ENCODE results near the gene TMCC2.
A peak's percentile ranks its signal among the peaks of the same experiment; 100 is the strongest.
"Not testable (repeated sequence)": the region's sequence is repeated elsewhere in the genome, so short reads cannot be mapped to it uniquely, and the experiment has no call there.

TMCC2 gene

GRCh38 chr1:205214756-205215155 lies 13.0 kb upstream of the TMCC2 start:
- no peak for DNase-seq (ENCODE audit: low read depth in 2 of 2)

DNA sequence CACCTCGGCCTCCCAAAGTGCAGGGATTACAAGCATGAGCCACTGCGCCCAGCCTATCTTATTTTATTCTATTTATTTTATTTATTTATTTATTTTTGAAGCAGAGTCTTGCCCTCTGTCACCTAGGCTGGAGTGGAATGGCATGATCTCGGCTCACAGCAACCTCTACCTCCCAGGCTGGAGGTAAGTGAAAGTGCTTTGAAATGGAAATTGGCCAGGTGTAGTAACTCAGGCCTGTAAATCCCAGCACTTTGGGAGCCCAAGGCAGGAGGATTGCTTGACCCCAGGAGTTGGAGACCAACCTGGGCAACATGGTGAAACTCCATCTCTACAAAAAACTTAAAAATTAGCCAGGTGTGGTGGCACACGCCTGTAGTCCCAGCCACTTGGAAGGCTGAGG lies 11.2 kb upstream of the TMCC2 start:
- no peak for DNase-seq (ENCODE audit: low read depth in 2 of 2)

DNA sequence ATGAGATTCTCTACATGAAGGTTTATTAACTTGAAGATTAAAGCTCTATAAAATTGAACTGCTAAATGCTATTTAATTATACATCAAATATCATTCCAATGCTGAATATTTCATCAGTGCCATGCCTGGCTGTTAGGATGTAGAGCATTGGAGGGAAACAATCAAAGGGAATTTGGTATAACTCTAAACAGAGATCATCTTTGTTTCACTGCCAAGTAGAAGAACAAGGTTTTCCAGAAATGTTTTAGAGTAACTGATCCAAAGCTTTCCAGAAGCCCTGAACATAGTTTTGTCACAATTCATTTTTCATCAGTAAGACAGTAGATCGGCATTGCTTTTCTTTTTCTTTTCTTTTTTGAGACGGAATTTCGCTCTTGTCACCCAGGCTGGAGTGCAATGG lies 10.3 kb upstream of the TMCC2 start:
- DNase-seq (ENCODE audit: low read depth in 2 of 2), result no peak

DNA sequence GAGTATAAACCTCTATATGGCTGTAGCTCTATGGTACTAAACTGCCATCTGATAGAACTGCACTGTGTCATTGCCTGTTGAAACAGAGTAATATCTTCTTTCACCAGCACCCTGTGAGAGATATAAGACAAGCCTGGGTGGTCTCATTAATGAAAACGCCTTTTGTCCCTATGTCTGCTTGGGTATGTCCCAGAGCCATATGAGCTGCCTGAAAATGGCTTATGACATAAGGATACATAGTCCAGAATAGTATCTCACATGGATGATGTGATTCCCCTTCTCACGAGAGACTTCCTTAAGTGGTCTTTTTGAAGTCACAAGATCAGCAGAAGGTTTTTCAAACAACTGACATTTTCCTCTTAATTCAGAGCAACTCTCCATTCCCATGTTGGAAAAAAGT lies 7.3 kb upstream of the TMCC2 start:
- DNase-seq (ENCODE audit: low read depth in 2 of 2), result no peak

- no peak for DNase-seq (ENCODE audit: low read depth in 2 of 2)
Observed at GRCh38 chr1:205224736-205225135, 3.0 kb upstream of the TMCC2 start.

- no peak for DNase-seq (ENCODE audit: low read depth in 2 of 2)
Observed at GRCh38 chr1:205225901-205226765, 1.6 kb upstream of the TMCC2 start.

DNA sequence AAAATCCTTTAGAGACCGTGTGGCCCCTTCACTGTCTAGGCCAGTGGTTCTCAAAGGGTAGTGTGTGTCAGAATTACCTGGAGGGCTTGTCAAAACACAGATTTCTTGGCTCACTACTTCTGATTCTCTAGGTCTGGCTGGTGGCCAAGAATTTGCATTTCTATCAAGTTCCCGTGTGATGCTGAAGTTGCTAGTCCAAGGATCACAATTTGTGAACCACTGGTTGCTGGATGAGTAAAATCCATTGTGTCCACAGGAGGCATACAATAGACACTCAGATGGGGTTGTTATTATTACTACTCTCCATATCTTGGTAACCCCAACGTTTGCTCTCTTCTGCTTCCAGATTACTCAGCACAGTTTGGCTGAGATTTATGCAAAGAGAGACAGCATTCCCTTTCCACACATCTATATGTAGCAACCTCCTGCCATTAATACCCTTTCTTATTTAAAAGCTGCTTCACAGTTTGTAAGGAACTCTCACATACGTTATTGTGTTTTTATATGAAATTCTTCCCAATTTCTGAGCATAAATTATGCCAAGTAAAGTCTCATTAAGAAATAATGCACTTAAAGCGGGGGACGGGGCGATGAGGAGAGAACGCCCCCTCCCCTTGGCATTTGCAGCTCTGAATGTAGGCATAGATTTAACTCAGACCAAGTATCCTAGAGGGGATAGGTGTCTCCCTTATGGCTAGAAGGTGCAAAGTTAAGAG lies 720 bp upstream of the TMCC2 start:
- no peak for DNase-seq (ENCODE audit: low read depth in 2 of 2)

DNA sequence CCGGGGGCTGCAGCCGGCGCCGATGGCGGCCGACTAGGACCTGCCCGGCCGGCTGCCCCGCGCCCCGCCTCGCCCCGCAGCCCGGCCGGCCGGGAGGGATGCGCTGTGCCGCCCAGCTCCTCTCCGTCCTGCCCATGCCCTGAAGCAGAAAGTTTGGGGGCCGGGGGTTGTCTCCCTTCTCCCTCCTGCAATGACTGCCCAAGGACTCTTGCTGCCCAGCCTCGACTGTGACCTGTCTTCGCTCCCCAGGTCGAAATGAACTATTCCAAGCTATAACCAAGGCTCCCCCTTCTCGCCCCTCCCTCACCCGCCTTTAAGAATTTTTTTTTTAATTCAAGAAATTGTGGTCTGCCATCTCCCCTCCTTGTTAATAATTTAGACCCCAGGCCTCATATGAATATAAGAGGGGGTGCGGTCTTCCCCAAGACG lies 361 bp downstream of the TMCC2 start:
- DNase-seq (ENCODE audit: low read depth in 2 of 2), result no peak

DNA sequence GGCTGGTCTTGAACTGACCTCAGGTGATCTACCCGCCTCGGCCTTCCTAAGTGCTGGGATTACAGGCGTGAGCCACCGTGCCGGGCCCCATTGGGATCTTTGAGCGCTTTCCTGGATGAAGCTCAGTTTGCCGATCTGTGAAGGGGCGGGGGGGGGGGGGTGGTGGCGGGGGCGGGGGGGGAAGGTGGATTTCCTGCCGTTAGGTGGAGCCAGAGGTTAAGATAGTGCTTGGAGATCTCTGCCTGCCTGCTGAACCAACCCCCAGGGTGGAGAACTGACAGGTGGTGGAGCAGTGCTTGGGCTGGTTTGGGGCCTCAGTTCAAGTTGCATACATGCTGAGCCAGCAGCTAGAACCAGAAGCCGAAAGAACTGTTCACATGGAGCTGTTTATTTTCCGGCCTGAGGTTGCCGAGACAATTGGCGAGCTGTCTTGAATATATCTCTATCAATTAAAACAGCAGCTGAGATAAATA lies 1.7 kb downstream of the TMCC2 start:
- DNase-seq (ENCODE audit: low read depth in 2 of 2), result peak; percentile 38 to 45

GRCh38 chr1:205229916-205230700 lies 2.4 kb downstream of the TMCC2 start:
- DNase-seq (ENCODE audit: low read depth in 2 of 2), result no peak

GRCh38 chr1:205230982-205231381 lies 3.2 kb downstream of the TMCC2 start:
- DNase-seq (ENCODE audit: low read depth in 2 of 2), result no peak

DNA sequence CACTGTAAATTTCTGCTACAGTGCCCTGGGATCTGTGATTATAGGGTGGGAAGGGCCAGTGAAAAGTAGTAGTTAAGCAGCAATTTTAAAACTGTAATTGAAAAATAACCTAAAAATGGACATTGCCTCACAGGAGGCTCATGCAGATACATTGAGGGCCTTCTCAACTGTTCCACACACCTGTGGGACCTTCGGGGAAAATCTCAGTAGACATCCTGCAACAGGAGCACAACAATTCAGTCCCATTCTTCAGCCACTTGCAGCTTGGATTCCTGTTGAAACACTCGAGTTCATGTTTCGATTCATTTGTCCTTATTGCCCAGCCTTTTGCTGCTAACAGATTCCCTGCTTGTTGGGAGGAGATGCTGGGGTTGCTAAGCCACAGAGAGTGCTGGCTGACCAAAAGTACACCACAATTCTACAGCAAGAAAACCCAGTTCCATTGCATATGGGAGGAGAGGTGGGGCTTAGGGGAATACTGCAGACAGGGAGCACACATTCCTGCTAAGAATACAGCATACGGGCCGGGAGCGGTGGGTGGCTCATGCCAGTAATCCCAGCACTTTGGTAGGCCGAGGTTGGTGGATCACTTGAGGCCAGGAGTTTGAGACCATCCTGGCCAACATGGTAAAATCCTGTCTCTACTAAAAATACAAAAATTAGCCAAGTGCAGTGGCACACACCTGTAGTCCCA lies 4.5 kb downstream of the TMCC2 start:
- DNase-seq (ENCODE audit: low read depth in 2 of 2), result no peak

GRCh38 chr1:205232945-205233397 lies 5.2 kb downstream of the TMCC2 start:
- DNase-seq (ENCODE audit: low read depth in 2 of 2), result no peak

DNA sequence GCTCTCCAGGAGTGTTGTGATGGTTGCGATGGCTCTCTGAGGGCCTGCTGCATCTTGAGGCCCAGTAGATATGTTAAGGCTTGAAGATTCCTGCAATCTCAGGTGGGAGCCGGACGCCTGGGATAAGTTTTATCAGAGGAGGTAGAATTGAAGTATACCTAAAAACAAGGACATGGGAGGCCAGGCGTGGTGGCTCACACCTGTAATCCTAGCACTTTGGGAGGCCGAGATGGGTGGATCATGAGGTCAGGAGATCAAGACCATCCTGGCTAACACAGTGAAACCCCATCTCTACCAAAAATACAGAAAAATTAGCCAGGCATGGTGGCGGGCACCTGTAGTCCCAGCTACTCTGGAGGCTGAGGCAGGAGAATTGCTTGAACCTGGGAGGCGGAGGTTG lies 6.2 kb downstream of the TMCC2 start:
- not testable (repeated sequence) for DNase-seq (ENCODE audit: low read depth in 2 of 2)

DNA sequence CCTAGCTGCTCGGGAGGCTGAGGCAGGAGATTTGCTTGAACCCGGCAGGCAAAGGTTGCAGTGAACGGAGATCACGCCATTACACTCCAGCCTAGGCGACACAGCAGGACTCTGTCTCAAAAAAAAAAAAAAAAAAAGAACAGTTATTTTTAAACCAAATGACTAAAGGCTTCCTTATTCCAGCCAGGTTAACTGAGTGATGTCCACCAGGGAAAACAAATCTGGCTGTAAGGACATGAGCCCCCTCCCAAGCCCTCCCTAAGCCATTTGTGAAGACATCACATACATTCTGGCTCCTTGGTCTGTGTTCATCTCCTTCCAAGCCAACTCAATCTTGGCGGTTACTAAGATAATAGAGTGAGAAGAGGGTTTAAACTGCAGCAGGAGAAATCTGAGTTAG lies 8.2 kb downstream of the TMCC2 start:
- no peak for DNase-seq (ENCODE audit: low read depth in 2 of 2)

GRCh38 chr1:205236526-205236925 lies 8.8 kb downstream of the TMCC2 start:
- DNase-seq (ENCODE audit: low read depth in 2 of 2), result no peak

GRCh38 chr1:205236951-205237475 lies 9.3 kb downstream of the TMCC2 start:
- DNase-seq (ENCODE audit: low read depth in 2 of 2), result no peak

DNA sequence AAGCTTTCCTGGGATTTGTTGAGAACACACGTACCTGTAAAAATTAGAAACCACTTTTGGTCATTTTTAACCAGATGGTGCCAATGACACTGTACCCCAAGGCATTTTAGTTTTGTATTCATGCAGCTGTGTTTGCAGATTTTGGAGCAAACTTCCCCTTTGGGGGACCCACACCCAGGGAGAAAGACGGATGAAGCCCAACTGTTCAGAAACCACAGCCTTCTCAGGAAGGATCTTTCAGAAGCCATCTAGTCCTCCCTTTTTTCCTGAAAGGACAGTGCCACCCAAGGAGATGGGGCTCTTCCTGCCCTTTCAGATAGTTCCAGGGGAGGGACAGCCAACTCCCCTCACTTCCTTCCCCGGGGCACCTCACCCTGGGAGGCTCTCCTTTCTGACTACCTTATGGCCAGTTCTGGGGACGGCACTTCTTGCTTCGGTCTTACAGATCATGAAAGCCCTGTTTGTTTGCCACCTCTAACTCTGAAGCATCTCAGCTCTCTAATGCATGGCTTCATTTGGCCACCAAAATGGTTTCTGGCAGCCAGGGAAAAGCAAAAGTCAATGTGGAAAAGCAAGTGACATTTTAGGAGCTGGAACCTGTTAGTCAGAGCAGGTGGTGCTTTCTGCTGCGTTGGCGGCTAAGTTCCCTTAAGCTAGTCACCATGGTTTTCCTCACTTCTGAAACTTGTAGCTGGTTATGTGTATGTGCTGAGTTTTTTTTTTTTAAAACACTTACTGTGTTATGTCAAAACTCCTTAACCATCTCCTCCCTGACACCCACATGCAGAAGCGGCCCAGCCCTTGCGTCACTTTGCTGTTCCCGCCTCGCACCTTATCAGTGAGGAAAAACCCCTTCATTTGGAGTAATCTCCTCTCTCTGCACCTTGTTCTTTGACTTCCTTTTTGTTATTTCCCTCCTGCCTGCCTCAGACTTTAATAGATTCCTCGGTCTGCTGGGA lies 10.1 kb downstream of the TMCC2 start:
- no peak for DNase-seq (ENCODE audit: low read depth in 2 of 2)

DNA sequence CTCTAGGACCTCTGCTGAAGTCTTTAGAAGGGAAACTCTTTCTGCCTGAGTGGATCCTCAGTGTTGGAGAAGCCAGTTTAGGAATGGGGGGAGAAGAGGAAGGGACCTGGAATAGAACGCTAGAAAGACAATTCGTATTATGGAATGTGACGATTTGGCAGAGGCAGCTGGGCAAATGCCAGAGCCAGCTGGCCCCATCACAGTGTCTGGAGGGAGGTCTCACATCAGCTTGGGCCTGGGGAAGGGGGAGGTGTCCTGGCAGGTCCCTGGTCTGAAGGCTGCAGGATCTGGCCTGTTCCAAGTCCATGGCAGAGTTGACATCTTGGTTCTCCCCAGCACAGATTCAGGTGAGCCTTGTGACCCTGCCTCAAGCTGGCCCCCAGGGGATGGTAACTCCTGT lies 11.3 kb downstream of the TMCC2 start:
- DNase-seq (ENCODE audit: low read depth in 2 of 2), result no peak

DNA sequence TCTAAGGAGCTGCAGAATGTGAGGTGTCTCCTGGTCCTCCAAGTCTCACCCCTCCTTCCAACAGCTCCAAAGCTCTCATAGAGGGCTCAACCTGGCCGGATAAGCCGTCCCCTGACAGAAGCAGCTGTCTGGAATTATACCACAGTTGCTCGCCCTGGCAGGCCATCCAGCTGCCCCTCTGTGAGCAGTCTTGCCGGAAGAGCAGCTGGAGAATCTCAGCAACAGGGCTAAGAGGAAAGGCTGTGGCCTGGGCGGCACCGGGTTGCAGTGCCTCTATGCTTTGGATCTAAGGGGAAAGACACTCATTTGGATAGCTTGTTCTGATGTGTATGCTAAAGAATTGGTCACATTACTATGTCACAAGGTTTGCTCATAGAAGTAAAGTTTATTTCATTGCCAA lies 12.4 kb downstream of the TMCC2 start:
- DNase-seq (ENCODE audit: low read depth in 2 of 2), result no peak

Data from stimulated activated CD8-positive, alpha-beta memory T cell treated with anti-CD3 and anti-CD28 coated beads, Interleukin-7, amount 100 ng/mL, for 4 hours (primary cell).